Measurements from ENCODE around the gene RAP1A. TPM values are rescaled to one million over a fixed set of nuclear protein-coding genes. Genes with fewer than 3 reads are reported as not detected.

The RAP1A gene
- polyA plus RNA-seq, 1 experiment, result 20.5 TPM

- TF ChIP-seq CTCF (IDR thresholded peaks at IDR 0.05; ENCODE audit: insufficient read depth, low read depth, low read length), result no peak
- ChIA-PET POLR2A (no interaction called here), CTCF (no interaction called here)
- no peak overlapping the region for H3K4me3 ChIP-seq (ENCODE audit: low read depth, low read length)
- no peak for DNase-seq (ENCODE audit: low read depth)
- H3K36me3 ChIP-seq (ENCODE audit: control insufficient read depth, insufficient read depth, low read length), result no peaks in the 10 kb centered on the region; the same call in 1 of the 2 replicates
- H3K27me3 ChIP-seq (ENCODE audit: control insufficient read depth, insufficient read depth, low read length), result no peaks in the 10 kb centered on the region
Observed at GRCh38 chr1:111691886-111692285, 72.3 kb downstream of the RAP1A start.

- TF ChIP-seq CTCF (IDR thresholded peaks at IDR 0.05; ENCODE audit: insufficient read depth, low read depth, low read length), result no peak
- H3K27me3 ChIP-seq (ENCODE audit: control insufficient read depth, insufficient read depth, low read length), result no peaks in the 10 kb centered on the region
- CTCF ChIA-PET, result no interaction called here
- H3K36me3 ChIP-seq (ENCODE audit: control insufficient read depth, insufficient read depth, low read length), result peaks cover 5% of the 10 kb centered on the region
- POLR2A ChIA-PET, result no interaction called here
- no peak overlapping the region for H3K4me3 ChIP-seq (ENCODE audit: low read depth, low read length)
- no peak for DNase-seq (ENCODE audit: low read depth)
Observed at GRCh38 chr1:111695801-111696200, 76.2 kb downstream of the RAP1A start.

GRCh38 chr1:111696330-111696729, 76.7 kb downstream of the RAP1A start:
- TF ChIP-seq CTCF (IDR thresholded peaks at IDR 0.05; ENCODE audit: insufficient read depth, low read depth, low read length), result no peak
- POLR2A ChIA-PET, result no interaction called here
- DNase-seq (ENCODE audit: low read depth), result no peak
- Histone ChIP-seq H3K4me3 (ENCODE audit: low read depth, low read length) (no peak overlapping the region), H3K36me3 (ENCODE audit: control insufficient read depth, insufficient read depth, low read length) (peaks cover 5% of the 10 kb centered on the region), H3K27me3 (ENCODE audit: control insufficient read depth, insufficient read depth, low read length) (no peaks in the 10 kb centered on the region)
- CTCF ChIA-PET, result no interaction called here

- POLR2A ChIA-PET, result no interaction called here
- H3K36me3 ChIP-seq (ENCODE audit: control insufficient read depth, insufficient read depth, low read length), result peaks cover 6% of the 10 kb centered on the region
- no peaks in the 10 kb centered on the region for H3K27me3 ChIP-seq (ENCODE audit: control insufficient read depth, insufficient read depth, low read length)
- TF ChIP-seq CTCF (IDR thresholded peaks at IDR 0.05; ENCODE audit: insufficient read depth, low read depth, low read length), result no peak
- no peak overlapping the region for H3K4me3 ChIP-seq (ENCODE audit: low read depth, low read length)
- no peak for DNase-seq (ENCODE audit: low read depth)
- CTCF ChIA-PET, result interaction anchor here (1.2 kb wide), 1 partner anchor 15 kb away, joined by 4 read pairs; no protein-coding TSS in a partner anchor
Observed at GRCh38 chr1:111699268-111699667, 79.7 kb downstream of the RAP1A start.

GRCh38 chr1:111702504-111703050, 83.0 kb downstream of the RAP1A start:
- no peak for DNase-seq (ENCODE audit: low read depth)
- TF ChIP-seq CTCF (IDR thresholded peaks at IDR 0.05; ENCODE audit: insufficient read depth, low read depth, low read length), result no peak
- Histone ChIP-seq H3K27me3 (ENCODE audit: control insufficient read depth, insufficient read depth, low read length) (no peaks in the 10 kb centered on the region), H3K4me3 (ENCODE audit: low read depth, low read length) (no peak overlapping the region), H3K36me3 (ENCODE audit: control insufficient read depth, insufficient read depth, low read length) (peaks cover 6% of the 10 kb centered on the region)
- ChIA-PET POLR2A (interaction anchor here (0.6 kb wide), 1 partner anchor 23 kb away, joined by 5 read pairs; no protein-coding TSS in a partner anchor), CTCF (interaction anchor here (0.5 to 2.2 kb wide), 7 partner anchors 11 to 222 kb away, joined by 3 to 6 read pairs (median 3); no protein-coding TSS in a partner anchor)

Measured in BJ (cell line).